H54 (cell line): ENCODE results near the gene MAPK7.

Experiments used
- DNase-seq: peaks from one replicate; pipeline ENCODE4 v3.0.0; 2011; ENCODE audit warnings: low spot score, mixed read lengths; ENCODE audit not compliant: insufficient read length
- FAIRE-seq: peaks from 3 replicates; lab custom pipeline; 2011; peaks lifted over from hg19 to GRCh38; lab: Jason Lieb, UNC
- POLR2A ChIP-seq: IDR thresholded peaks from 2 replicates; pipeline ENCODE4 v1.6.1; 2011; ENCODE audit warnings: low read depth, mild to moderate bottlenecking, low read length

MAPK7 gene

GRCh38 chr17:19401321-19402010 lies 23.2 kb downstream of the MAPK7 start:
- FAIRE-seq (no peak), DNase-seq (no peak)
- TF ChIP-seq POLR2A = no peak

GRCh38 chr17:19402171-19402570 lies 23.9 kb downstream of the MAPK7 start:
- FAIRE-seq (no peak), DNase-seq (no peak)
- TF ChIP-seq POLR2A = no peak

- TF ChIP-seq POLR2A = no peak
- FAIRE-seq (no peak), DNase-seq (no peak)
Observed at GRCh38 chr17:19403021-19403420, 24.7 kb downstream of the MAPK7 start.

GRCh38 chr17:19404264-19404663 lies 26.0 kb downstream of the MAPK7 start:
- DNase-seq = no peak
- TF ChIP-seq POLR2A = no peak
- no peak for FAIRE-seq

- FAIRE-seq (no peak), DNase-seq (no peak)
- no peak for TF ChIP-seq POLR2A
Observed at GRCh38 chr17:19405114-19405513, 26.8 kb downstream of the MAPK7 start.

- DNase-seq = no peak
- FAIRE-seq = no peak
Observed at GRCh38 chr17:19407601-19408345, 29.5 kb downstream of the MAPK7 start.

GRCh38 chr17:19408346-19408710 lies 30.0 kb downstream of the MAPK7 start:
- no peak for DNase-seq
- no peak for FAIRE-seq
- no peak for TF ChIP-seq POLR2A

More at GRCh38 chr17:19407601-19408345, 29.5 kb downstream of the MAPK7 start:
- TF ChIP-seq POLR2A = no peak

GRCh38 chr17:19409066-19409465 lies 30.8 kb downstream of the MAPK7 start:
- FAIRE-seq (no peak), DNase-seq (no peak)
- no peak for TF ChIP-seq POLR2A

- DNase-seq = peak; percentile 73
- TF ChIP-seq POLR2A = no peak
- FAIRE-seq = peak; percentile 75
Observed at GRCh38 chr17:19409509-19409908, 31.2 kb downstream of the MAPK7 start.

- no peak for TF ChIP-seq POLR2A
- FAIRE-seq = no peak
- no peak for DNase-seq
Observed at GRCh38 chr17:19410091-19410490, 31.8 kb downstream of the MAPK7 start.

GRCh38 chr17:19410875-19411620 lies 32.8 kb downstream of the MAPK7 start, which contains the start of gene RNF112:
Gene RNF112 (plus strand): TSS chr17:19411232. CDS start chr17:19411409, 177 bp downstream.
- no peak for TF ChIP-seq POLR2A
- no peak for DNase-seq
- no peak for FAIRE-seq

- FAIRE-seq (no peak), DNase-seq (no peak)
- no peak for TF ChIP-seq POLR2A
Observed at GRCh38 chr17:19411631-19412030, 33.3 kb downstream of the MAPK7 start.

GRCh38 chr17:19412510-19412909 lies 34.2 kb downstream of the MAPK7 start:
- DNase-seq (no peak), FAIRE-seq (no peak)
- TF ChIP-seq POLR2A = no peak

GRCh38 chr17:19412984-19413383 lies 34.7 kb downstream of the MAPK7 start:
- DNase-seq (no peak), FAIRE-seq (no peak)
- no peak for TF ChIP-seq POLR2A

GRCh38 chr17:19413761-19414160 lies 35.5 kb downstream of the MAPK7 start:
- TF ChIP-seq POLR2A = no peak
- no peak for FAIRE-seq
- no peak for DNase-seq
